K562 (cell line): Measurements from ENCODE around the gene GTPBP2.

ENCODE experiments used
- BRD4 ChIP-seq: fragments of 200-600 bp; sonication (generic); IDR thresholded peaks from 2 replicates; pipeline ENCODE4 v1.6.1; 2017; ENCODE audit warnings: inconsistent platforms
- CEBPG ChIP-seq, 3 experiments: fragments of 200-800 bp in 1 of 3; sonication (Bioruptor generic) in 1 of 3; sonication (generic) in 1 of 3; formaldehyde crosslinking in 1 of 3; IDR thresholded peaks in 2 of 3; conservative IDR thresholded peaks in 1 of 3; 2 replicates each; pipeline versions ENCODE4 v1.6.1 to v1.8.0; 2016 to 2022; ENCODE audit warnings: missing compliant biosample characterization in 2 of 3, missing genetic modification characterization in 2 of 3, mild to moderate bottlenecking in 1 of 3, missing genetic modification reagents in 1 of 3
- CTCF ChIP-seq, 3 experiments: IDR thresholded peaks in 2 of 3; conservative IDR thresholded peaks in 1 of 3; 2 replicates each; pipeline ENCODE4 v1.5.1; 2011 to 2012; ENCODE audit warnings: low read length in 3 of 3, mild to moderate bottlenecking in 3 of 3, control low read depth in 2 of 3, improper control_type of control experiment in 1 of 3, inconsistent platforms in 1 of 3, low read depth in 1 of 3, mixed read lengths in 1 of 3, moderate library complexity in 1 of 3; ENCODE audit not compliant: insufficient read depth in 2 of 3
- GTF2A2 ChIP-seq: IDR thresholded peaks from 2 replicates; pipeline ENCODE4 v1.6.1; 2016; ENCODE audit warnings: mild to moderate bottlenecking, missing genetic modification characterization, missing compliant biosample characterization
- KLF10 ChIP-seq: fragments of 250-450 bp; sonication (Bioruptor Pico); IDR thresholded peaks from 2 replicates; pipeline ENCODE4 v1.6.1; 2021; ENCODE audit warnings: matching md5 sums
- POLR2AphosphoS2 ChIP-seq: IDR thresholded peaks from 2 replicates; pipeline ENCODE4 v1.6.1; 2012; ENCODE audit warnings: low read length, improper control_type of control experiment
- RBM15 ChIP-seq: fragments of 200-400 bp; formaldehyde crosslinking; IDR thresholded peaks from 2 replicates; pipeline ENCODE4 v1.6.1; 2018; ENCODE audit warnings: mild to moderate bottlenecking, low read length, moderate library complexity; ENCODE audit not compliant: insufficient read depth
- TCF7 ChIP-seq: sonication (generic); IDR thresholded peaks from 2 replicates; pipeline ENCODE4 v1.6.1; 2016; ENCODE audit warnings: antibody characterized with exemption, borderline replicate concordance
- ZFX ChIP-seq: sonication (generic); formaldehyde crosslinking; IDR thresholded peaks from 2 replicates; pipeline ENCODE4 v1.8.0; 2022; ENCODE audit warnings: mild to moderate bottlenecking, missing genetic modification reagents, moderate library complexity

DNA sequence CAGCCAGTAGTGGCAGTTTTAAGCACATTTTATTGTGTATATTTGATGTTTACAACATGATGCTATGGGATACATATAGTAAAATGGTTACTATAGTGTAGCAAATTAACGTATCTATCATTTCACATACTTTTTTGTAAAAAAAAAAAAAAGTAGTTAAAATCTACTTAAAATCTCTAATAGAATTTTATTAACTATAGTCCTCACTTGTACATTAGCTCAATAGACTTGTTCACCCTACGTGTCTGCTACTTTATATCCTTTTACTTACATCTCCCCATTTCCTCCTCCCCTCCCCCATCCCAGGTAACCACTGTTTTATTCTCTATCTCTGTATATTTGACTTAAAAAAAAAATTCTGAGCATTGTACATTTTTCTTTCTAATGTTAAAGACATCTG is 23.0 kb downstream of the GTPBP2 start:
- TF ChIP-seq POLR2AphosphoS2: no peak
- no peak for TF ChIP-seq KLF10 (CRISPR knock-in tag)
- no peak for TF ChIP-seq BRD4
- no peak for TF ChIP-seq RBM15
- no peak for TF ChIP-seq CEBPG (CRISPR knock-in tag; IDR thresholded peaks at IDR 0.05)
- TF ChIP-seq CEBPG (tag; conservative IDR thresholded peaks at IDR 0.05 in 1 of 2, IDR thresholded peaks at IDR 0.05 in 1 of 2): no peak
- no peak for TF ChIP-seq CTCF (IDR thresholded peaks at IDR 0.05 in 2 of 3, conservative IDR thresholded peaks at IDR 0.05 in 1 of 3; ENCODE audit: insufficient read depth in 2 of 3, low read depth in 1 of 3, low read length in 3 of 3)
- TF ChIP-seq ZFX (CRISPR knock-in tag): no peak
- TF ChIP-seq TCF7: no peak
- TF ChIP-seq GTF2A2 (tag): no peak
